ENCODE results near the gene TCTN3.
"Not testable (repeated sequence)": the region's sequence is repeated elsewhere in the genome, so short reads cannot be mapped to it uniquely, and the experiment has no call there.

Gene TCTN3

GRCh38 chr10:95688648-95689047 lies 5.1 kb downstream of the TCTN3 start:
- no peak for DNase-seq (ENCODE audit: low read depth)
- no peak overlapping the region for H3K4me3 ChIP-seq (ENCODE audit: control insufficient read depth, low read depth, low read length)
- TF ChIP-seq, protein P1, sequence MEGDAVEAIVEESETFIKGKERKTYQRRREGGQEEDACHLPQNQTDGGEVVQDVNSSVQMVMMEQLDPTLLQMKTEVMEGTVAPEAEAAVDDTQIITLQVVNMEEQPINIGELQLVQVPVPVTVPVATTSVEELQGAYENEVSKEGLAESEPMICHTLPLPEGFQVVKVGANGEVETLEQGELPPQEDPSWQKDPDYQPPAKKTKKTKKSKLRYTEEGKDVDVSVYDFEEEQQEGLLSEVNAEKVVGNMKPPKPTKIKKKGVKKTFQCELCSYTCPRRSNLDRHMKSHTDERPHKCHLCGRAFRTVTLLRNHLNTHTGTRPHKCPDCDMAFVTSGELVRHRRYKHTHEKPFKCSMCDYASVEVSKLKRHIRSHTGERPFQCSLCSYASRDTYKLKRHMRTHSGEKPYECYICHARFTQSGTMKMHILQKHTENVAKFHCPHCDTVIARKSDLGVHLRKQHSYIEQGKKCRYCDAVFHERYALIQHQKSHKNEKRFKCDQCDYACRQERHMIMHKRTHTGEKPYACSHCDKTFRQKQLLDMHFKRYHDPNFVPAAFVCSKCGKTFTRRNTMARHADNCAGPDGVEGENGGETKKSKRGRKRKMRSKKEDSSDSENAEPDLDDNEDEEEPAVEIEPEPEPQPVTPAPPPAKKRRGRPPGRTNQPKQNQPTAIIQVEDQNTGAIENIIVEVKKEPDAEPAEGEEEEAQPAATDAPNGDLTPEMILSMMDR (conservative IDR thresholded peaks at IDR 0.05; ENCODE audit: control insufficient read depth, insufficient read depth, low read depth, low read length) = no peak

DNA sequence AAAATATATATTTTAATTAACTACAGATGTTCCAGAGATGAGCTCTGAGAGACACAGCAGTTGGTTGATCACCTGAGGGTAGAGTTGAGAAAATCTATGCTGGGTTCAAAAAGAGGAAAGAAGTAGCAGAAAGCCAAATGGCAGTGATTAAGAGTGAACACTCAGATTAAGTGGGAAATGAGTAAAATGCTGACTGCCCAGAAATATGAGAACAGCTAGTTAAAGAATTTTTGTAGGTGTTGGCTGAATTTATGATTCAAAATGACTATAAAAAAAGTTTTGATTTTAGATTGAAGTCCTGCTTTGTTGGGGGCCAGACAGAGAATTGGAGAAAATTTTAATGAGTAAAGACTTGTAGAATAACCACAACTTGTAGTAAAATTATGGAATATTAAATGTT lies 9.8 kb downstream of the TCTN3 start:
- no peak overlapping the region for H3K4me3 ChIP-seq (ENCODE audit: control insufficient read depth, low read depth, low read length)
- TF ChIP-seq, protein P1 (conservative IDR thresholded peaks at IDR 0.05; ENCODE audit: control insufficient read depth, insufficient read depth, low read depth, low read length) = no peak

GRCh38 chr10:95675403-95676116 lies 18.2 kb downstream of the TCTN3 start:
- TF ChIP-seq, protein P1 (conservative IDR thresholded peaks at IDR 0.05; ENCODE audit: control insufficient read depth, insufficient read depth, low read depth, low read length) = no peak
- no peak overlapping the region for H3K4me3 ChIP-seq (ENCODE audit: control insufficient read depth, low read depth, low read length)
- no peak for DNase-seq (ENCODE audit: low read depth)

More for the DNA sequence above, 9.8 kb downstream of the TCTN3 start:
- DNase-seq (ENCODE audit: low read depth) = no peak

- TF ChIP-seq, protein P1 (conservative IDR thresholded peaks at IDR 0.05; ENCODE audit: control insufficient read depth, insufficient read depth, low read depth, low read length) = no peak
- DNase-seq (ENCODE audit: low read depth) = no peak
- H3K4me3 ChIP-seq (ENCODE audit: control insufficient read depth, low read depth, low read length) = no peak overlapping the region
These were observed 19.1 kb downstream of the TCTN3 start for GRCh38 chr10:95674643-95675042.

DNA sequence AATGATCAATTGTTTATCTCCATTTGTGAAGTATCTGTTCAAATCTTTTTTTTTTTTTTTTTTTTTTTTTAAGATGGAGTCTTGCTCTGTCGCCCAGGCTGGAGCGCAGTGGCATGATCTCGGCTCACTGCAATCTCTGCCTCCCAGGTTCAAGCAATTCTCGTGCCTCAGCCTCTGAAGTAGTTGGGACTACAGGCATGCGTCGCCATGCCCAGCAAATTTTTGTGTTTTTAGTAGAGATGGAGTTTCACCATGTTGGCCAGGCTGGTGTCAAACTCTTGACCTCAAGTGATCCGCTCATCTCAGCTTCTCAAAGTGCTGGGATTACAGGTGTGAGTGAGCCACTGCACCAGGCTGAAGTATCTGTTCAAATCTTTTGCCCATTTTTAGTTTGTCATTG lies 21.1 kb downstream of the TCTN3 start:
- H3K4me3 ChIP-seq (ENCODE audit: control insufficient read depth, low read depth, low read length); DNase-seq (ENCODE audit: low read depth): not testable (repeated sequence)

- TF ChIP-seq, protein P1 (conservative IDR thresholded peaks at IDR 0.05; ENCODE audit: control insufficient read depth, insufficient read depth, low read depth, low read length) = no peak
- no peak overlapping the region for H3K4me3 ChIP-seq (ENCODE audit: control insufficient read depth, low read depth, low read length)
- peak; percentile 38 for DNase-seq (ENCODE audit: low read depth)
These were observed 29.2 kb downstream of the TCTN3 start for GRCh38 chr10:95664543-95664942.

DNA sequence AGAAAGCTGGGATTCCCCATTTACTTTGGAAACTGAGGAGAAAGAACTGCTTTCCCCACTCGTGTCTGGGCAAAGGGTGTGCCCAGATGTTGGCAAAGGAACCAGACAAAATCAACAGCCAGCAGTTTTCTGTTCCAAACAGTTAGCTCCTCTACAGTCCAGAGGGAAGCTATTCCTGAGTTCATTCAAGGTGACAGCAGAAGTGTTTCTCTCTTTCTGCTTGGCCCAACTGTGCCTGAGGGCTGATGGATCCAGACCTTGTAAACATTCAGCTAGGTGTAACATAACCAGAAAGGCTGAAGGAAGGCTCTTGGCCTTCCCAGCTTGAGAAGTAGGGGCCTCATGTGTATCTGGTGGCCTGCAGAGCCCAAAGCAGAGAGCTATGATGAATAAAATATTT lies 30.2 kb downstream of the TCTN3 start:
- TF ChIP-seq, protein P1 (conservative IDR thresholded peaks at IDR 0.05; ENCODE audit: control insufficient read depth, insufficient read depth, low read depth, low read length) = no peak
- H3K4me3 ChIP-seq (ENCODE audit: control insufficient read depth, low read depth, low read length) = no peak overlapping the region
- no peak for DNase-seq (ENCODE audit: low read depth)

Data from fibroblast of mammary gland (primary cell).